ENCODE results near the gene PDE7B.

The PDE7B gene

GRCh38 chr6:136113736-136114173, 262.3 kb downstream of the PDE7B start:
- TF ChIP-seq GABPA (IDR thresholded peaks at IDR 0.05; ENCODE audit: low read depth) (no peak; the same call in 1 of the 2 replicates), REST (IDR thresholded peaks at IDR 0.05; ENCODE audit: insufficient replicate concordance, low read depth) (no peak), SPI1 (IDR thresholded peaks at IDR 0.05; ENCODE audit: borderline replicate concordance, low read depth) (peak; percentile 85), POLR2AphosphoS5 (IDR thresholded peaks at IDR 0.05; ENCODE audit: low read depth) (no peak), CTCF (IDR thresholded peaks at IDR 0.05; ENCODE audit: insufficient read depth, low read length) (no peak)
- peaks cover 2% of the 10 kb centered on the region for H3K27me3 ChIP-seq (ENCODE audit: insufficient read depth, poor library complexity, severe bottlenecking)
- peak in 1 of 2 experiments; percentile 65 for DNase-seq (ENCODE audit: low read depth in 1 of 2, low spot score in 1 of 2)
- no peak overlapping the region for H3K27ac ChIP-seq (replicated peaks)
- H3K4me3 ChIP-seq (replicated peaks; ENCODE audit: insufficient read depth, low read length), result no peak overlapping the region

- peaks cover 4% of the 10 kb centered on the region for H3K27me3 ChIP-seq (ENCODE audit: insufficient read depth, poor library complexity, severe bottlenecking)
- H3K4me3 ChIP-seq (replicated peaks; ENCODE audit: insufficient read depth, low read length), result no peak overlapping the region
- no peak for DNase-seq (ENCODE audit: low read depth in 1 of 2, low spot score in 1 of 2)
- no peak overlapping the region for H3K27ac ChIP-seq (replicated peaks)
- TF ChIP-seq SPI1 (IDR thresholded peaks at IDR 0.05; ENCODE audit: borderline replicate concordance, low read depth) (no peak), REST (IDR thresholded peaks at IDR 0.05; ENCODE audit: insufficient replicate concordance, low read depth) (no peak), POLR2AphosphoS5 (IDR thresholded peaks at IDR 0.05; ENCODE audit: low read depth) (no peak)
Observed at GRCh38 chr6:136114661-136115060, 263.2 kb downstream of the PDE7B start.

- no peak overlapping the region for H3K27ac ChIP-seq (replicated peaks)
- DNase-seq (ENCODE audit: low read depth in 1 of 2, low spot score in 1 of 2), result no peak
- no peak overlapping the region for H3K4me3 ChIP-seq (replicated peaks; ENCODE audit: insufficient read depth, low read length)
- TF ChIP-seq REST (IDR thresholded peaks at IDR 0.05; ENCODE audit: insufficient replicate concordance, low read depth) (no peak), CTCF (IDR thresholded peaks at IDR 0.05; ENCODE audit: insufficient read depth, low read length) (no peak), GABPA (IDR thresholded peaks at IDR 0.05; ENCODE audit: low read depth) (no peak), SPI1 (IDR thresholded peaks at IDR 0.05; ENCODE audit: borderline replicate concordance, low read depth) (no peak)
- H3K27me3 ChIP-seq (ENCODE audit: insufficient read depth, poor library complexity, severe bottlenecking), result peaks cover 4% of the 10 kb centered on the region
Observed at GRCh38 chr6:136115941-136116340, 264.4 kb downstream of the PDE7B start.
